Coronary artery (tissue), 2 donors: ENCODE results near the gene SLC41A3.
"Not testable (repeated sequence)": the region's sequence is repeated elsewhere in the genome, so short reads cannot be mapped to it uniquely, and the experiment has no call there.

Source experiments
- DNase-seq: peaks from one replicate; pipeline ENCODE4 v3.0.0-alpha.2; 2017; ENCODE audit warnings: low spot score
- H3K27ac ChIP-seq, 2 donors: fragments of 200-600 bp; sonication (generic); one replicate each; pipeline ENCODE4 v1.5.1; 2016 to 2019
- H3K4me3 ChIP-seq: fragments of 200-600 bp; sonication (generic); 2 replicates; pipeline ENCODE4 v1.5.1; 2016; ENCODE audit warnings: mild to moderate bottlenecking, moderate library complexity
- CTCF ChIP-seq: fragments of 200-600 bp; sonication (generic); IDR thresholded peaks from one replicate; pipeline ENCODE4 v1.5.1; 2019; ENCODE audit warnings: antibody characterized with exemption

SLC41A3 gene

GRCh38 chr3:125965505-125965904, 118.4 kb downstream of the SLC41A3 start:
- TF ChIP-seq CTCF: no peak
- no peak overlapping the region for H3K4me3 ChIP-seq
- no peak for DNase-seq
- no peak overlapping the region for H3K27ac ChIP-seq

DNA sequence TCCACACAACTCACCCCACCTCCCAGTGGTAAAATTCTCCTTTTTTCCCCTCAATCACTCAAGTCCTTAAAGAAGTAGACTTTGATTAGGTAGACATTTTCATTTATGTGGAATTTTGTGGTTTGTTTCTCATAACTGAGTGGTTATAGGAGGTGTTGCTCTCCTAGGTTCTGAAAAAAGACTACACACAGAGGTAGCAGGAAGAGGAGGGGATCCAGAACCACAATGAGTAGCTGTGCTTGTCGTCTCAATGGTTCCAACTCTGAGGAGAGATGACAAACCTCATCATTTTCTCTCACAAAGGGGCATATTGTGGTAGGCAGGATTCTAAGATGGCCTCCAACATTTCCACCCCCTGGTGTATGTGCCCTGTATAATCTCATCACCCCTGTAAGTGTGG, 120.1 kb downstream of the SLC41A3 start:
- not testable (repeated sequence) for DNase-seq, H3K4me3 ChIP-seq, H3K27ac ChIP-seq

DNA sequence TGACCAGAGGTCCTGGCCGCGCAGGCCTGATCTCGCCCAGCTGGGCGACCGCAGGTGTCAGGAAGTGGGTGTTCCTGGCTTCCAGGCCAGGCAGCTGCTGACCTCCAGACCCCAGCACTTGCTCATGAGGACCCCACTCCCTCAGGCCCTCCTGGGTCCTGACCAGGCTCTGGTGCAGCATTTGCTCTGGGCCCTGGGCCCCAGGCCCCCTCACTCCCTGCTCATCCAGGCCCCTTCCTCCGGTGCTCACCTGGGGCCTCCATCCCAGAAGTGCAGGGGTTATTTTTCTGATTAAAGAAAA, 122.7 kb downstream of the SLC41A3 start:
- no peak for TF ChIP-seq CTCF
- no peak for DNase-seq
- no peak overlapping the region for H3K27ac ChIP-seq
- H3K4me3 ChIP-seq: no peak overlapping the region

DNA sequence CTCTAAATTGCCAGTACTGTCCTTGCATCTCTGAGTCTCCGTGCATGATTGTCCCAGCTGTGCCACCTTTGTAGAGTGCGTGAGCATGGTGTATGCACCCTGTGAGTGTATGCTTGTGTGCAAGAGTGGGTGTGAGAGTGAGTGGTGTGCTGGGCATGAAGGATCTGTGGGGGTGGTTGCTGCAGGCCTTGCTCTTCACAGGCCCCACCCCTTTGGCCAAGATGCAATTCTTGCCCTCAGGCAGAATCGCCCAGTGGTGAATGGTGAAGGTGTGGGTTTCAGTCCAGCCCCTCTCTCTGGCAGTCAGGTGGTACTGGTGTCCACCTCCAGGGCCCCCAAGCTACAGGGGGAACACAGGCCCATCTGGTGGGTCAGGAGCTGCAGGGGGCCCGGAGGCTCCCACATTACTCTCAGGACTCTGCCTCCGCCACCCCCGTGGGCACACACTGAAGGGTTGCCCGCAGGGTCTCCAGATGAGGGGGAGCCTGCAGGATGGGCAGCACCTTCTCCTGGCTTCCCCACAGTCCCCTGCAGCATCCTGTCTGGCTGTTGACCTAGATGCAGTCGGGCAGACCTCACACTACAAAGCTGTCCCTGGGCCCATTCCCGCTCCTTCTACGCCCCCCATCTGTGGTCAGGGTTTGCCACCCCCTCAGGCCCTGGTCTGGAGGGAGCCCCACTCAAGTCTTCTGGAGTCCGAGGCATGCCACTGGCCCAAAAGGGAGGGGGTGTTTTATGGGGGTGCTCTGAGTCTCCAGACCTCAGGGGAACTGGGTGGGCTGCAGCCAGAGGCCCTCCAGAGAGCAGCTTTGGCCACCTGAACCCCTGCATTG, 123.3 kb downstream of the SLC41A3 start:
- TF ChIP-seq CTCF: no peak
- H3K27ac ChIP-seq: no peak overlapping the region
- no peak overlapping the region for H3K4me3 ChIP-seq
- DNase-seq: no peak

DNA sequence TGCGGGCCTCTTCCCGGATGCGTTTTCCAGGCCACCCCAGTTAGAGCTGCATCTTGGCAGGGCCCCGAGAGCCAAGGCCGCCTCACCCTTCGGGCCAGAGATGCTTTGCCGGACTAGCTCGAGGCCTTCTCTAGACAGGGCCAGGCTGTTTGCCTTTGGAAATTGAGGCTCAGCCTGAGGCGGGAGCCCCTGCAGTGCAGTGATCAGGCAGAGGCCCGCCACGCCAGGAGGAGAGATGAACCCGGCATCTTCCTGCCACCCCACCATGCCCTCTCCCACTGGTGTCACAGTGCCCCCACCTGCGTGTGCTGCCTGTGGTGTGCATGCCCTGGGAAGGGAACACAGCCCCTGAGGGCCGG, 123.9 kb downstream of the SLC41A3 start:
- no peak overlapping the region for H3K4me3 ChIP-seq
- no peak overlapping the region for H3K27ac ChIP-seq
- no peak for TF ChIP-seq CTCF
- no peak for DNase-seq

GRCh38 chr3:125959317-125960065, 124.4 kb downstream of the SLC41A3 start:
- TF ChIP-seq CTCF: no peak
- Histone ChIP-seq H3K4me3 (no peak overlapping the region), H3K27ac (no peak overlapping the region)
- no peak for DNase-seq

DNA sequence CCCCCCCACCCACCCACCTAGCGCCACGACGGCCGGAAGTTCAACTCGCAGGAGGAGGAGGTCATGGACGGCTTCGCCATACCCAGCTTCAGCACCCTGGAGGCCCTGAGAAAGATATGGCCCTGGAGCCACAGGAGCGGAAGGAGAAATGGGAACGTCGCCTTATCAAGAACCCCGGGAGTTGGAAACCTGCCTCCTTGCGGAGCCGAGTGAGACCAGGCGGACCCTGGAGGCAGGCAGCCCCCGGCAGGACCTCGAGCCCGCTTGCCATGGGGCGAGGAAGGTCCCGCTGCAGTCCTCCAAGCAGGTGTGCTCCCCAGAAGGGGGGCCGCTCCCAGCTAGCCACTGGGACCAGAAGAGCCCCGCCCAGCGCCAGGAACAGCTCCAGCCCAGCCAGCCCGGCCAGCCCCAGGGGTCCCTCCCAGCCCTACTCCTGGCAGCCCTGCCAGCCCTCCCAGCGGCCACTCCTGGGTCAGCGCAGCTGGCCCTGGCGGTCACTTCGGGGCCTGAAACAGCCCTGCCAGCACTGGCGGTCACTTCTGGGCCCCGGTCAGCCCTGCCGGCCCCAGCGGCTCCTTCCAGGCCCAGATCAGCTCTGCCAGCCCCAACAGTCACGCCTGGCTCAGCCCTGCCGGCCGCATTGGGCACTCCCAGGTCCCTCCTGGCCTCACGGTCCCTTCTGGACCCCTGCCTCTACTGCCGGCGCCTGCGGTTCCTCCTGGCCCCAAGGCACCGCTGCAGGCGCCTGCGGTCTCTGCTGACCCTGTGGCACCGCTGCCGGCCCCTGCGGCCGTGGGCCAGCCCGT, 125.2 kb downstream of the SLC41A3 start:
- Histone ChIP-seq H3K4me3 (peak overlapping the region; percentile 34), H3K27ac (no peak overlapping the region)
- TF ChIP-seq CTCF: no peak
- no peak for DNase-seq
